M059J (cell line): ENCODE results near the gene BTBD17. TPM values are rescaled to one million over a fixed set of nuclear protein-coding genes. Genes with fewer than 3 reads are reported as not detected.

Experiments
- total RNA-seq: library from RNA; depleted of rRNA; stranded (reverse); fragments of >200 nt; shearing (Covaris generic); gene quantifications from 2 replicates; pipeline ENCODE4 v1.2.3, GENCODE V29; 2014; rRNA removed

Gene BTBD17
- total RNA-seq, 1 experiment from 2014 or later, result not detected

Other genes with a start within 250 kb of the BTBD17 start
- gene RPL38, start 158.2 kb downstream of the BTBD17 start, total RNA-seq, result 421 and 515 TPM in 2 replicates
- gene TTYH2, start 148.3 kb downstream of the BTBD17 start, total RNA-seq, result 0.15 TPM in 2 replicates
- not detected in 2 replicates for gene DNAI2, start 87.6 kb downstream of the BTBD17 start, total RNA-seq
- not detected in 2 replicates for gene KIF19, start 35.6 kb downstream of the BTBD17 start, total RNA-seq
- gene GPR142, start 5.6 kb upstream of the BTBD17 start, total RNA-seq, result not detected in 2 replicates
- 12.9 and 36.4 TPM in 2 replicates for gene GPRC5C, start 70.2 kb upstream of the BTBD17 start, total RNA-seq
- not detected in 2 replicates for gene CD300A, start 104.8 kb upstream of the BTBD17 start, total RNA-seq
- not detected in 2 replicates for gene CD300LB, start 169.6 kb upstream of the BTBD17 start, total RNA-seq
- 0.84 TPM in 1 of 2 replicates, not detected in the other for gene CD300C, start 184.2 kb upstream of the BTBD17 start, total RNA-seq
- not detected in 2 replicates for gene CD300H, start 205.6 kb upstream of the BTBD17 start, total RNA-seq
- gene CD300LD, start 230.4 kb upstream of the BTBD17 start, total RNA-seq, result not detected in 2 replicates